ENCODE data around the gene IDH3A. TPM values are rescaled to one million over a fixed set of nuclear protein-coding genes. Genes with fewer than 3 reads are reported as not detected.
"Not testable (repeated sequence)": the region's sequence is repeated elsewhere in the genome, so short reads cannot be mapped to it uniquely, and the experiment has no call there.

Gene IDH3A
- total RNA-seq, 1 donor from 2014 or later = 41.5 TPM

GRCh38 chr15:78149805-78150751 lies 916 bp downstream of the IDH3A start:
- H3K36me3 Mint-ChIP-seq (ENCODE audit: low read depth) = peaks cover 2% of the 10 kb centered on the region
- no peak for TF ChIP-seq CTCF (conservative IDR thresholded peaks at IDR 0.05)
- H3K4me1 Mint-ChIP-seq = peaks cover 28% of the 10 kb centered on the region
- H3K9me3 Mint-ChIP-seq = no peaks in the 10 kb centered on the region
- DNase-seq (ENCODE audit: low read depth, low spot score) = no peak
- H3K27me3 Mint-ChIP-seq (ENCODE audit: low read depth) = no peaks in the 10 kb centered on the region
- peak overlapping the region; percentile 73 for H3K27ac Mint-ChIP-seq (ENCODE audit: unreplicated experiment)
- peak overlapping the region; percentile 94 for H3K4me3 Mint-ChIP-seq

- not testable (repeated sequence) for H3K36me3 Mint-ChIP-seq (ENCODE audit: low read depth); H3K9me3 Mint-ChIP-seq; H3K27me3 Mint-ChIP-seq (ENCODE audit: low read depth); DNase-seq (ENCODE audit: low read depth, low spot score); H3K27ac Mint-ChIP-seq (ENCODE audit: unreplicated experiment)
- Mint-ChIP-seq H3K4me1 (peaks cover 28% of the 10 kb centered on the region), H3K4me3 (peak overlapping the region; percentile 94)
Observed at GRCh38 chr15:78151075-78151474, 1.9 kb downstream of the IDH3A start.

GRCh38 chr15:78154955-78155354 lies 5.8 kb downstream of the IDH3A start:
- H3K27me3 Mint-ChIP-seq (ENCODE audit: low read depth) = no peaks in the 10 kb centered on the region
- H3K4me3 Mint-ChIP-seq = no peak overlapping the region
- no peak for DNase-seq (ENCODE audit: low read depth, low spot score)
- no peaks in the 10 kb centered on the region for H3K9me3 Mint-ChIP-seq
- H3K4me1 Mint-ChIP-seq = peaks cover 16% of the 10 kb centered on the region
- H3K36me3 Mint-ChIP-seq (ENCODE audit: low read depth) = peaks cover 2% of the 10 kb centered on the region
- H3K27ac Mint-ChIP-seq (ENCODE audit: unreplicated experiment) = no peak overlapping the region
- no peak for TF ChIP-seq CTCF (conservative IDR thresholded peaks at IDR 0.05)

GRCh38 chr15:78155355-78155939 lies 6.3 kb downstream of the IDH3A start:
- no peaks in the 10 kb centered on the region for H3K9me3 Mint-ChIP-seq
- no peak overlapping the region for H3K27ac Mint-ChIP-seq (ENCODE audit: unreplicated experiment)
- no peak for TF ChIP-seq CTCF (conservative IDR thresholded peaks at IDR 0.05)
- H3K4me1 Mint-ChIP-seq = peaks cover 11% of the 10 kb centered on the region
- H3K36me3 Mint-ChIP-seq (ENCODE audit: low read depth) = peaks cover 2% of the 10 kb centered on the region
- no peak for DNase-seq (ENCODE audit: low read depth, low spot score)
- H3K27me3 Mint-ChIP-seq (ENCODE audit: low read depth) = no peaks in the 10 kb centered on the region
- no peak overlapping the region for H3K4me3 Mint-ChIP-seq

- Mint-ChIP-seq H3K9me3 (no peaks in the 10 kb centered on the region), H3K4me3 (no peak overlapping the region), H3K36me3 (ENCODE audit: low read depth) (peaks cover 2% of the 10 kb centered on the region), H3K27ac (ENCODE audit: unreplicated experiment) (no peak overlapping the region), H3K4me1 (peaks cover 5% of the 10 kb centered on the region), H3K27me3 (ENCODE audit: low read depth) (no peaks in the 10 kb centered on the region)
- no peak for TF ChIP-seq CTCF (conservative IDR thresholded peaks at IDR 0.05)
- no peak for DNase-seq (ENCODE audit: low read depth, low spot score)
Observed at GRCh38 chr15:78156653-78157052, 7.5 kb downstream of the IDH3A start.

- no peak for DNase-seq (ENCODE audit: low read depth, low spot score)
- no peak overlapping the region for H3K4me3 Mint-ChIP-seq
- peaks cover 2% of the 10 kb centered on the region for H3K36me3 Mint-ChIP-seq (ENCODE audit: low read depth)
- no peak overlapping the region for H3K27ac Mint-ChIP-seq (ENCODE audit: unreplicated experiment)
- H3K9me3 Mint-ChIP-seq = no peaks in the 10 kb centered on the region
- H3K27me3 Mint-ChIP-seq (ENCODE audit: low read depth) = no peaks in the 10 kb centered on the region
- no peak for TF ChIP-seq CTCF (conservative IDR thresholded peaks at IDR 0.05)
- H3K4me1 Mint-ChIP-seq = peaks cover 5% of the 10 kb centered on the region
Observed at GRCh38 chr15:78157203-78157602, 8.0 kb downstream of the IDH3A start.
